Caki2 (cell line): ENCODE results near the gene COL20A1. TPM values are rescaled to one million over a fixed set of nuclear protein-coding genes. Genes with fewer than 3 reads are reported as not detected.
"Not testable (repeated sequence)": the region's sequence is repeated elsewhere in the genome, so short reads cannot be mapped to it uniquely, and the experiment has no call there.

Source experiments
- DNase-seq: peaks from one replicate; pipeline ENCODE4 v3.0.0-alpha.2; 2015; ENCODE audit warnings: low read depth
- in situ Hi-C: cut with HindIII; loops from 2 replicates; pipeline ENCODE4 v1.10.0; 2016; ENCODE audit warnings: low sequenced_read_pairs, low pct_unique_long_range_greater_than_20kb, mixed read lengths
- total RNA-seq: library from RNA; depleted of rRNA; stranded (reverse); fragments of >200 nt; shearing (Covaris generic); gene quantifications from 2 replicates; pipeline ENCODE4 v1.2.3, GENCODE V29; 2014; ENCODE audit warnings: low replicate concordance

The COL20A1 gene
- total RNA-seq, 1 experiment from 2014 or later: 0.14 TPM

- no peak for DNase-seq
- in situ Hi-C loops: no loop called here
Observed at GRCh38 chr20:63370618-63371187, 77.7 kb downstream of the COL20A1 start.

DNA sequence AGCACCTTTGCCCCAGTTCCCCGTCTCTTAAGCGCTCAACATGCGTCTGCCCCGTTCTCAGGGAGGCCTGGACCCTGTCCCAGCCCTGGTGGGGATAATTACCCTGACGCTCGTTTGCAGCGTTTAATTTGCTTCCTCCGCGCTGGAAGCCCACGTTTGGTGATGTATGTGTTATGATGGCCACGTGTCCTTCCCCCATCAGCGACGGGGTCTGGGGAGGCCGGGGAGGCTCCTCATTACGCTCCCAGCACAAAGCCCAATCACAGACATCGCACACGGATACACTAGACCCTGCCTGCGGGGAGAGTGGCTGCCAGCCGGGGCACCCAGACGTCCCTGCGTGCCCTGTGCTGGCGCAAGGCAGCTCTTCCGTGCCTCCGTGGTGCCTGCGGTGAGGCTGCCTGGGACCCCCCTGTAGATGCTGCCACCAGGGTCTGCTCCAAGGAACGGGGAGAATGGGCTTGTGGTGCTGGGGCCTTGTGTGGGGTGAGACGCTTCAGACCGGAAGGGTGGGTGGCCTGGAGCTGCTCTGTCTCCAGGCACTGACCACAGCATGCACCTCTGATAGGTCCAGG, 78.4 kb downstream of the COL20A1 start:
- in situ Hi-C loops: no loop called here
- no peak for DNase-seq

DNA sequence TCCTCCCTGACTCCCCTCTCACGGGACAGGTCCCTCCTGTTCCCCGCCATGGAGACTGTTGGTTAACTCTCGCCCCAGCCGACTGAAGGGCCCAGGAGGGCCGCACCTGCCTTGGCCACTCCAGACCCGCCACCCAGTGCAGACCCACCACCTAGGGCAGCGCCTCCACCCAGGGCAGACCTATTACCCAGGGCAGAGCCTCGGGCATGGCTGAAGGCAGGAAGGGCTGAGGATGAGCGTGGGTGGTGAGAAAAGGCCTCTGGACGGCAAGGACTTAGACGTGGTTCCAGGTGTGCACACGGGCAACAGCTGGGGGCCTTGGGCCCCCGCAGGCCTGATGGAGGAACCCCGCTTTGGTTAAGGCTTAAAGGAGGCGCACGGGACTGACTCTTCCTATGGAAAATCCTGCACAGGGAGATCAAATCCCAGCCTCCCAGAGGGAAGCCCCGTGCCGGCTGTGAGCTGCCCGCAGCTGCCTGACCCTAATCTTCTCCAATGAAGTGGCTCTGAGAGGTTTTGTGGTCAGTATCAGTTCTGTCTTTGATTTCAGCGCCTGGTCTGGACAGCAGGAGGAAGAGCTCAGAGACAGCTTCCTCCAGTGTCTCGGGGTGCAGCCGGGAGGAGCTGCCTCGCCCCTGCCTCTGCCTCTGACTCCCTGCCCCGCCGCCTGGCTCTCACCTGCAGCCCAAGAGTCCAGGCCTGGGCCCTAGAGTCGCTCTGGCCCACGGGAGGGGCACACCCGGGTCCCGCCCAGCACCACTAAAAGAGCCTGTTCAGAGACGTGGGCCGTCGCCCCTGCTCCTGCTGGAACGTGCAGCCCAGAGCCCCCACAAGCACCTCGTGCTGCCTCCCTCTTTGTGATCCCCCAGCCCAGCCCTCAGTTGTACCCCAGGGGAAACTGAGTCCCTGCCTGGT, 80.2 kb downstream of the COL20A1 start:
- in situ Hi-C loops: no loop called here
- no peak for DNase-seq

GRCh38 chr20:63373996-63374395, 81.0 kb downstream of the COL20A1 start:
- in situ Hi-C loops: no loop called here
- DNase-seq: no peak

GRCh38 chr20:63374504-63374903, 81.5 kb downstream of the COL20A1 start:
- DNase-seq: no peak
- in situ Hi-C loops: no loop called here

GRCh38 chr20:63375438-63375837, 82.5 kb downstream of the COL20A1 start:
- no peak for DNase-seq
- in situ Hi-C loops: loop anchor here (25.0 kb wide), 1 partner anchor 88 kb away; the partner anchor contains the start of gene COL20A1

DNA sequence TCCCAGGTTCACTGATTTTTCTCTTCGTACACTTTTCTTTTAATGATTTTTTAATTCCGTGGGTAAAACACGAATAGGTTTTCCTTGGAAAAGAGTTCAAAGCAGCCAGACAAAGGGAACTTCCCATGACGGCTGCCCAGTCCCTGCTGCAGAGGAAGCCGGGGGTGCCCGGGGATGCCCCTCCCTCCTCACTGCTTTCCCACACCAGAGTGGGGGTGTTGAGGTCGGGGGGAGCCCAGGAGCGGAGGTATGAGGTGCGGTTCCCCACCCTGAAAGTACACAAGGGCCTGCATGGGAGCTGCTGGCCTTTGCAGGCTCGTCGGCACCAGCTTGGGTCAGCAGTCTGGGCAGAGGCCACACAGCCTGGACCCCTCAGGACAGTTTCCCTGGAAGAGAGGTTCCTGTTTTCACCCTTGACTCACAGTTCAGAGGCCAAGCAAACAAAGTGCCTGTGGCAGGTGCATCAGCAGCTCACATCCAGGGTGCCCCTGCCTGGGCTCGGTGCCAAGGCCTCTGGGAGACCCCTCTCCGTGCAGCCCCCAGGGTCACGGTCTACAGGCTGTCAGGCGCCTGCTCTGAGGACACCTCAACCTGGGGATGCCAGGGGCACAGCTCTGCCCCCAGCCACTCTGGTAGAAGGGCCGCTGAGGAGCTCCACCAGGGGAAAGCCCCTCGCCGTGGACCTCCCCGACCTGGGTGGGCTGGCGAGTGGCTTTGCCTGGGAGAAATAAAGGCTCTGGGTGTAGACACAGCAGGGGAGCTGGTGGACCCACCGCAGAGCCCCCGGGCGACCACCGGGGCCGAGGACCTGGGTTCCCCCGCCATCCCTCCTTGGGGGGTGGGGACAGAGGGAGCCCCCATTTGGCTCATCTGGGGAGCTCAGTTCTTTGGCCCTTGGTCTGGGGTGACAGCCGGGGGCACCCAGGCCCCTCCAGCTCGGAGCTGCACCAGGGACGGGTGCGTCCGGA, 83.6 kb downstream of the COL20A1 start:
- in situ Hi-C loops: loop anchor here (25.0 kb wide), 1 partner anchor 89 kb away; the partner anchor contains the start of gene COL20A1
- DNase-seq: no peak

DNA sequence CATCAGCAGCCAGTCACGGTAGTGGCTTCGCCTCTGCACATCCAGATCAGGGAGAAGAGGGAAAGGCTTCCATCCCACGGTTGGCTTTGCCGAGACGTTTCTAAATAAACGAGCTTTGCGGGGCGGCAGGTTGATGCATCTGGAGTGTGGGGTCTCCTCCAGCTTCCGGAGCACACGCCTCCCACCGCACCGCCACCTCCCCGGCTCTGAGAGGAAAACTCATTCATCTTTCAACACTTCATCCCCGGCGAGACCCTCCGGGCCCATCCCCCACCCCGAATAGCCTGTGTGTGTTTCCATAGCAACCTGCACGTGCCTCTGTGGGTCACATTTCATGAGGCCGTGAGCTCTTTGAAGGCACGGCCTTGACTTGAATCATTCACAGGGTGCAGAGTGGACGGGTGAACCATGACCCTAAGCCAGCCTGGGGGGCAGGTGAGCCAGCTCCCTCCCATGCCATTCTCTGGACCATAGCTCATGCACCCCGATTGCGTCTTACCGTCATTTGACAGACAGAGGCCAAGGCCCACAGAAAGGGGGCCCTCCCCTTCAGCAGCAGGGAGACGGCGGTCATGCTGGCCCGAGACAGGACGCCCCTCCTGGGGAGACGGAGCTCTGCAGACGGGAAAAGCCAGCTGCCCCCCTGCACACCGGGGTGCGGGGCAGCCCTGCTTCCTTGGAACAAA, 84.4 kb downstream of the COL20A1 start:
- in situ Hi-C loops: loop anchor here (25.0 kb wide), 1 partner anchor 90 kb away; the partner anchor contains the start of gene COL20A1
- no peak for DNase-seq

- in situ Hi-C loops: loop anchor here (25.0 kb wide), 1 partner anchor 91 kb away; the partner anchor contains the start of gene COL20A1
- no peak for DNase-seq
Observed at GRCh38 chr20:63377951-63378381, 85.0 kb downstream of the COL20A1 start.

GRCh38 chr20:63378626-63379025, 85.6 kb downstream of the COL20A1 start:
- in situ Hi-C loops: loop anchor here (25.0 kb wide), 1 partner anchor 91 kb away; the partner anchor contains the start of gene COL20A1
- DNase-seq: no peak

DNA sequence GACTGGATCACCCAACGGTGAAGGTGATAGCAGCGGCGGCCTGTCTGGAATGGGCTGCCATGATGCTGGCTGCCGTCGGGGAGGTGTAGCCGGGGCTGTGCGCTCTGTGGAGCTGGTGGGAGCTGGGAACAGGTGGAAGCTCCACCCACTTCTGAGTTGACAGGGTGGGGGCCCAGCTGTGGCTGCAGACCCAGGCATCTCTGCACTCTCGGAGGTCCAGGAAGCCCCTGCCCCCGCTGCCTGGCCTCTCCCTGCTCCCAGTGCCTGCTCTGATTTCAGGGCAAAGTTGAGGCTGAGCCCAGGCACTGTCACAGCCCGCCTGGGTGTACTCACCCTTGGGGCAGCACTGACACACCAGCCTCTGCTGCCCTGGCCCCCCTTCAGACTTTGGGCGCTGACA, 86.3 kb downstream of the COL20A1 start:
- in situ Hi-C loops: loop anchor here (25.0 kb wide), 1 partner anchor 92 kb away; the partner anchor contains the start of gene COL20A1
- DNase-seq: no peak

GRCh38 chr20:63379872-63380271, 86.9 kb downstream of the COL20A1 start:
- in situ Hi-C loops: loop anchor here (25.0 kb wide), 1 partner anchor 93 kb away; the partner anchor contains the start of gene COL20A1
- not testable (repeated sequence) for DNase-seq

DNA sequence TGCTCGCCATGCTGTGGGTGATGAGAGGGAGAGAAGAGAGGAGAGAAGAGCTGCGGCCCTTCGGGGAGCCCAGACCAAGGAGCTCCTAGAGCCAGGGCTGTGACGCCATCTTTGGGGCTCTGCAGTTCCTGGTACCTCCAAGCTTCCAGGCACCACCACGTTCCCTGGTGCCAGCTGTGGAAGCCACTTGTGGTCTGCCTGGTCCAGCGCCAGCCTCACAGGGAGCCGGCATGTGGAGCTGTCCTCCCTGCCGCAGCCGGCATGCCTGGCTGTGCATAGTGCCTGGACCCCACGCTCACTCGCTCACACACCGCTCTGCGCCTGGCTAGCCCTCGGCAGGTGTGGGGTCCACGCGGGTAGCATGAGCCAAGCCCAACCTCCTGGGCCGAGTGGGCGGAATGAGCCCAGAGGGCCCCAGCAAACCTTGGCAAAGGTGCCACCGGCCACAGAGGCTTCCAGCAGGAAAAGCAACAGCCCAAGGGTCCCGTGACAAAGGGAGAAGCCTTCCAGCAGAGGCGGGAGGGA, 87.4 kb downstream of the COL20A1 start:
- DNase-seq: no peak
- in situ Hi-C loops: loop anchor here (25.0 kb wide), 1 partner anchor 93 kb away; the partner anchor contains the start of gene COL20A1

- DNase-seq: no peak
- in situ Hi-C loops: loop anchor here (25.0 kb wide), 1 partner anchor 95 kb away; the partner anchor contains the start of gene COL20A1
Observed at GRCh38 chr20:63381781-63382431, 88.9 kb downstream of the COL20A1 start.

GRCh38 chr20:63382551-63383300, 89.7 kb downstream of the COL20A1 start:
- no peak for DNase-seq
- in situ Hi-C loops: loop anchor here (25.0 kb wide), 1 partner anchor 95 kb away; the partner anchor contains the start of gene COL20A1
